ENCODE measurements around the gene TTLL9.

The TTLL9 gene, protein sequence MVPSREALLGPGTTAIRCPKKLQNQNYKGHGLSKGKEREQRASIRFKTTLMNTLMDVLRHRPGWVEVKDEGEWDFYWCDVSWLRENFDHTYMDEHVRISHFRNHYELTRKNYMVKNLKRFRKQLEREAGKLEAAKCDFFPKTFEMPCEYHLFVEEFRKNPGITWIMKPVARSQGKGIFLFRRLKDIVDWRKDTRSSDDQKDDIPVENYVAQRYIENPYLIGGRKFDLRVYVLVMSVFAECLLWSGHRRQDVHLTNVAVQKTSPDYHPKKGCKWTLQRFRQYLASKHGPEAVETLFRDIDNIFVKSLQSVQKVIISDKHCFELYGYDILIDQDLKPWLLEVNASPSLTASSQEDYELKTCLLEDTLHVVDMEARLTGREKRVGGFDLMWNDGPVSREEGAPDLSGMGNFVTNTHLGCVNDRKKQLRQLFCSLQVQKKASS

GRCh38 chr20:31869942-31870725, at the start of gene TTLL9, which contains the start of gene DUSP15:
Gene TTLL9, plus strand, starts transcription at chr20:31870634. Its CDS starts 493 bp downstream, at chr20:31871127.
Gene DUSP15, minus strand, starts transcription at chr20:31870527. Its CDS starts 190 bp downstream, at chr20:31870337.
- peaks cover 14% of the 10 kb centered on the region for H3K4me1 Mint-ChIP-seq
- H3K27ac Mint-ChIP-seq: peak within 1 kb of the TSS; percentile 79 to 97 (median 94)
- peaks cover 8% of the 10 kb centered on the region for H3K36me3 Mint-ChIP-seq (ENCODE audit: low read depth)
- H3K9me3 Mint-ChIP-seq: no peaks in the 10 kb centered on the region
- TF ChIP-seq CTCF (IDR thresholded peaks at IDR 0.05; ENCODE audit: unreplicated experiment in 3 of 3): no peak
- H3K4me3 Mint-ChIP-seq: peak within 1 kb of the TSS; percentile 95 to 99 (median 98)
- H3K27me3 Mint-ChIP-seq (ENCODE audit: low read depth): peaks cover 8% of the 10 kb centered on the region

DNA sequence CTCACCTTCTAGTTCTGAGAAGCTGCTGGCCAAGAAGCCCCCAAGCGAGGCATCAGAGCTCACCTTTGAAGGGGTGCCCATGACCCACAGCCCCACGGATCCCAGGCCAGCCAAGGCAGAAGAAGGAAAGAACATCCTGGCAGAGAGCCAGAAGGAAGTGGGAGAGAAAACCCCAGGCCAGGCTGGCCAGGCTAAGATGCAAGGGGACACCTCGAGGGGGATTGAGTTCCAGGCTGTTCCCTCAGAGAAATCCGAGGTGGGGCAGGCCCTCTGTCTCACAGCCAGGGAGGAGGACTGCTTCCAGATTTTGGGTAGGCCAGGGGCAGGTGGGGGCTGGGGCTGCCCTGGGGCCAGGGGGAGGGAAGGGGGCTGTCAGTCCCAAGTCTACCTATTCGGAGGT, 49.0 kb upstream of the TTLL9 start:
- no peaks in the 10 kb centered on the region for H3K36me3 Mint-ChIP-seq (ENCODE audit: low read depth)
- H3K27ac Mint-ChIP-seq: peak overlapping the region in 1 of 3 experiments; percentile 62
- TF ChIP-seq CTCF (IDR thresholded peaks at IDR 0.05; ENCODE audit: unreplicated experiment in 3 of 3): no peak
- H3K4me3 Mint-ChIP-seq: no peak overlapping the region
- H3K4me1 Mint-ChIP-seq: peaks cover 55% of the 10 kb centered on the region
- H3K27me3 Mint-ChIP-seq (ENCODE audit: low read depth): no peaks in the 10 kb centered on the region
- no peaks in the 10 kb centered on the region for H3K9me3 Mint-ChIP-seq

- Mint-ChIP-seq H3K27ac (peak overlapping the region; percentile 49 to 89 (median 83)), H3K9me3 (no peaks in the 10 kb centered on the region), H3K4me3 (peak overlapping the region; percentile 9 to 27 (median 19)), H3K4me1 (peaks cover 46% of the 10 kb centered on the region), H3K27me3 (ENCODE audit: low read depth) (no peaks in the 10 kb centered on the region), H3K36me3 (ENCODE audit: low read depth) (no peaks in the 10 kb centered on the region)
- peak; percentile 99 to 100 (median 99) for TF ChIP-seq CTCF (IDR thresholded peaks at IDR 0.05; ENCODE audit: unreplicated experiment in 3 of 3)
Measured at GRCh38 chr20:31822421-31823330, 47.8 kb upstream of the TTLL9 start.

- Mint-ChIP-seq H3K4me1 (peaks cover 39% of the 10 kb centered on the region), H3K36me3 (ENCODE audit: low read depth) (no peaks in the 10 kb centered on the region), H3K27me3 (ENCODE audit: low read depth) (no peaks in the 10 kb centered on the region), H3K9me3 (no peaks in the 10 kb centered on the region), H3K4me3 (peak overlapping the region; percentile 26 to 43 (median 34)), H3K27ac (peak overlapping the region in 1 of 3 experiments; percentile 83)
- TF ChIP-seq CTCF (IDR thresholded peaks at IDR 0.05; ENCODE audit: unreplicated experiment in 3 of 3): no peak
Measured at GRCh38 chr20:31823360-31824124, 46.9 kb upstream of the TTLL9 start.

- Mint-ChIP-seq H3K36me3 (ENCODE audit: low read depth) (no peaks in the 10 kb centered on the region), H3K9me3 (no peaks in the 10 kb centered on the region), H3K27me3 (ENCODE audit: low read depth) (no peaks in the 10 kb centered on the region), H3K4me3 (peak overlapping the region in 1 of 3 experiments; percentile 43), H3K27ac (no peak overlapping the region), H3K4me1 (peaks cover 36% of the 10 kb centered on the region)
- TF ChIP-seq CTCF (IDR thresholded peaks at IDR 0.05; ENCODE audit: unreplicated experiment in 3 of 3): no peak
Measured at GRCh38 chr20:31824125-31824485, 46.3 kb upstream of the TTLL9 start.
